KMS-11 (cell line): Measurements from ENCODE around the gene MROH7.

ENCODE experiments used
- H2AFZ ChIP-seq: fragments of 200-600 bp; sonication (generic); 2 replicates; pipeline ENCODE4 v1.6.1; 2016; ENCODE audit warnings: antibody characterized with exemption, mixed run types, low read depth
- H3K27ac ChIP-seq: fragments of 200-600 bp; sonication (generic); 2 replicates; pipeline ENCODE4 v1.6.1; 2016; ENCODE audit warnings: mild to moderate bottlenecking, mixed run types
- H3K27me3 ChIP-seq: fragments of 200-600 bp; sonication (generic); 2 replicates; pipeline ENCODE4 v1.6.1; 2017; ENCODE audit warnings: mild to moderate bottlenecking, low read depth, mixed run types, moderate library complexity; ENCODE audit not compliant: insufficient read depth
- H3K36me3 ChIP-seq: fragments of 200-600 bp; sonication (generic); 2 replicates; pipeline ENCODE4 v1.6.1; 2017; ENCODE audit warnings: mild to moderate bottlenecking, mixed run types; ENCODE audit not compliant: insufficient read depth
- H3K4me1 ChIP-seq: fragments of 200-600 bp; sonication (generic); 2 replicates; pipeline ENCODE4 v1.6.1; 2016; ENCODE audit warnings: mild to moderate bottlenecking, low read depth, mixed run types; ENCODE audit not compliant: poor library complexity, severe bottlenecking
- H3K4me2 ChIP-seq: fragments of 200-600 bp; sonication (generic); 2 replicates; pipeline ENCODE4 v1.7.0; 2016; ENCODE audit warnings: mild to moderate bottlenecking, mixed run types
- H3K4me3 ChIP-seq: fragments of 200-600 bp; sonication (generic); IDR thresholded peaks from 2 replicates; pipeline ENCODE4 v1.6.1; 2017; ENCODE audit warnings: low read depth, low read length, mixed read lengths; ENCODE audit not compliant: insufficient read depth
- H3K79me2 ChIP-seq: fragments of 200-600 bp; sonication (generic); 2 replicates; pipeline ENCODE4 v1.6.1; 2016; ENCODE audit warnings: low read depth, mixed run types; ENCODE audit not compliant: insufficient read depth
- H3K9ac ChIP-seq: fragments of 200-600 bp; sonication (generic); 2 replicates; pipeline ENCODE4 v1.6.1; 2016; ENCODE audit warnings: mild to moderate bottlenecking, mixed run types
- H4K20me1 ChIP-seq: fragments of 200-600 bp; sonication (generic); 2 replicates; pipeline ENCODE4 v1.6.1; 2016; ENCODE audit warnings: mild to moderate bottlenecking, mixed run types; ENCODE audit not compliant: insufficient read depth
- TF ChIP-seq, protein P1 (sequence below): fragments of 200-600 bp; sonication (generic); conservative IDR thresholded peaks from 2 replicates; pipeline ENCODE4 v1.6.1; 2017; ENCODE audit warnings: low read depth, mild to moderate bottlenecking, antibody characterized with exemption, low read length, moderate library complexity, mixed read lengths

Gene MROH7

GRCh38 chr1:54640863-54641836 is at the start of gene MROH7:
TSS of gene MROH7 (plus strand) at chr1:54641786. CDS start at chr1:54652927, 11,141 bp downstream.
- no peaks in the 10 kb centered on the region for H3K36me3 ChIP-seq
- H3K4me3 ChIP-seq = no peak within 1 kb of the TSS
- H4K20me1 ChIP-seq = no peaks in the 10 kb centered on the region
- no peak within 1 kb of the TSS for H3K4me2 ChIP-seq
- no peak within 1 kb of the TSS for H2AFZ ChIP-seq
- H3K27me3 ChIP-seq = no peaks in the 10 kb centered on the region
- H3K9ac ChIP-seq = no peak within 1 kb of the TSS
- no peaks in the 10 kb centered on the region for H3K4me1 ChIP-seq
- TF ChIP-seq, protein P1, sequence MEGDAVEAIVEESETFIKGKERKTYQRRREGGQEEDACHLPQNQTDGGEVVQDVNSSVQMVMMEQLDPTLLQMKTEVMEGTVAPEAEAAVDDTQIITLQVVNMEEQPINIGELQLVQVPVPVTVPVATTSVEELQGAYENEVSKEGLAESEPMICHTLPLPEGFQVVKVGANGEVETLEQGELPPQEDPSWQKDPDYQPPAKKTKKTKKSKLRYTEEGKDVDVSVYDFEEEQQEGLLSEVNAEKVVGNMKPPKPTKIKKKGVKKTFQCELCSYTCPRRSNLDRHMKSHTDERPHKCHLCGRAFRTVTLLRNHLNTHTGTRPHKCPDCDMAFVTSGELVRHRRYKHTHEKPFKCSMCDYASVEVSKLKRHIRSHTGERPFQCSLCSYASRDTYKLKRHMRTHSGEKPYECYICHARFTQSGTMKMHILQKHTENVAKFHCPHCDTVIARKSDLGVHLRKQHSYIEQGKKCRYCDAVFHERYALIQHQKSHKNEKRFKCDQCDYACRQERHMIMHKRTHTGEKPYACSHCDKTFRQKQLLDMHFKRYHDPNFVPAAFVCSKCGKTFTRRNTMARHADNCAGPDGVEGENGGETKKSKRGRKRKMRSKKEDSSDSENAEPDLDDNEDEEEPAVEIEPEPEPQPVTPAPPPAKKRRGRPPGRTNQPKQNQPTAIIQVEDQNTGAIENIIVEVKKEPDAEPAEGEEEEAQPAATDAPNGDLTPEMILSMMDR = no peak
- no peak within 1 kb of the TSS for H3K27ac ChIP-seq
- no peaks in the 10 kb centered on the region for H3K79me2 ChIP-seq

- TF ChIP-seq, protein P1 = no peak
- Histone ChIP-seq H3K79me2 (no peaks in the 10 kb centered on the region), H3K4me1 (no peaks in the 10 kb centered on the region), H3K4me3 (no peak overlapping the region), H4K20me1 (no peaks in the 10 kb centered on the region), H3K27me3 (no peaks in the 10 kb centered on the region), H3K27ac (no peak overlapping the region), H2AFZ (no peak overlapping the region), H3K9ac (no peak overlapping the region), H3K36me3 (no peaks in the 10 kb centered on the region), H3K4me2 (no peak overlapping the region)
These were observed 47.9 kb upstream of the MROH7 start for GRCh38 chr1:54593571-54594160.

DNA sequence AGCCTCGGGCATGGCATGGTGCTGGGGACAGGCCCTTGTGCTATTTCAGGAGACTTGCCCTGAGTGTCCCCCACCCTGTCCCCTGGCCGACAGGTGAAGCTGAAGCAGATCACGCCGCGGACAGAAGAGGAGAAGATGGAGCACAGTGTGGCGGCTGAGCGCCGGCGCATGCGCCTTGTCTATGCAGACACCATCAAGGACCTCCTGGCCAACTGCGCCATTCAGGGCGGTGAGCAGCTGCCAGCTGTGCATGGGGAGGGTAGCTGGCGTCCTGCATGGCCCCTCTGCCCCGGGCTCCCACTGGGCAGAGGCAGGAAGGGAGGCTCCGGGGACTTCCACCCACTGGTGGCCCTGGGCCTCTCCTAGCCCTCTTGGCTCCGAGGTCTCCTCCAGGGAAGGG is 47.1 kb upstream of the MROH7 start:
- TF ChIP-seq, protein P1 = no peak

DNA sequence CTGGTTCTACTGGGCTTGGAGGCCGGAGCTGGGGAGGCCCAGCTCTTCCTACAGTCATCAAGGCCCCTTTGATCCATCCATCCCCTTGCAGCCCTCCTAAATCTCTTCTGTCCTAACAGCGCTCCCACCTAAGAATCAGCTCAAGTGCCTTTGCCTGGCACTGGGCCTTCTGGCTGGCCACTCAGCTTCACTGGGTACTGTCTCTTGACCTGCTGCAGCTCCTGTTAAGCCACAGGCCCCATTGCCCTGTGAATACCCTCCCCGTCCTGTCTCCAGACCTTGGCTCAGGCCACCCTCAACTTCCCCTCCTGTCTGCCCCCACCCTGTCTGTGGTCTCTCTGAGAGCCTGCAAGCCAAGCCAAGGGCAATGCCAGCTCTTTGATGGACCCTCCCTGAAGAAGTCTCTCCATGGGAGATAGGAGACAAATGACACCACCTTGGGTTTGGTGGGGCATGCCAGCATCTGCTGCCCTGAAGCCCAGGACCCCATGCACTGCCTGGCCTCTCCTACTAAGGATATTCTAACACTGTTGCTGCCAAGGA is 45.6 kb upstream of the MROH7 start:
- H2AFZ ChIP-seq = no peak overlapping the region
- TF ChIP-seq, protein P1 = no peak
- no peak overlapping the region for H3K4me2 ChIP-seq
- no peaks in the 10 kb centered on the region for H3K27me3 ChIP-seq
- no peaks in the 10 kb centered on the region for H3K36me3 ChIP-seq
- no peak overlapping the region for H3K9ac ChIP-seq
- no peak overlapping the region for H3K4me3 ChIP-seq
- no peak overlapping the region for H3K27ac ChIP-seq
- H3K79me2 ChIP-seq = no peaks in the 10 kb centered on the region
- no peaks in the 10 kb centered on the region for H4K20me1 ChIP-seq
- H3K4me1 ChIP-seq = no peaks in the 10 kb centered on the region

More for the DNA sequence above, 47.1 kb upstream of the MROH7 start:
- no peaks in the 10 kb centered on the region for H3K79me2 ChIP-seq
- H2AFZ ChIP-seq = no peak overlapping the region
- no peaks in the 10 kb centered on the region for H3K36me3 ChIP-seq
- no peak overlapping the region for H3K4me2 ChIP-seq
- no peaks in the 10 kb centered on the region for H3K27me3 ChIP-seq
- H3K4me1 ChIP-seq = no peaks in the 10 kb centered on the region
- H3K9ac ChIP-seq = no peak overlapping the region
- H4K20me1 ChIP-seq = no peaks in the 10 kb centered on the region
- no peak overlapping the region for H3K27ac ChIP-seq
- no peak overlapping the region for H3K4me3 ChIP-seq
